Measurements from ENCODE around the gene DCP2.
"Not testable (repeated sequence)": the region's sequence is repeated elsewhere in the genome, so short reads cannot be mapped to it uniquely, and the experiment has no call there.

DNA sequence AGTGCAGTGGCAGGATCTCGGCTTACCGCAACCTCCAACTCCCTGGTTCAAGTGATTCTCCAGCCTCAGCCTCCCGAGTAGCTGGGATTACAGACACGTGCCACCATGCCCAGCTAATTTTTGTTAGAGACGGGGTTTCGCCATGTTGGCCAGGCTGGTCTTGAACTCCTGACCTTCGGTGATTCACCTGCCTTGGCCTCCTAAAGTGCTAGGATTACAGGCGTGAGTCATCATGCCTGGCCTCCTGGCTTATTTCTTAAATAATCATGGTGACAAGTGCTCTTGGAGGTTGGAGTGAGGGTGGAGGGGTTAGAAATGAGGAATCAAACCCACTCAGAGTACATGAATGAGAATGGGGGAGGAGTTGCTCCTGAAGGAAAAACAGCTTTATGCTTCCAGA, 16.7 kb upstream of the DCP2 start:
- TF ChIP-seq, protein P1, sequence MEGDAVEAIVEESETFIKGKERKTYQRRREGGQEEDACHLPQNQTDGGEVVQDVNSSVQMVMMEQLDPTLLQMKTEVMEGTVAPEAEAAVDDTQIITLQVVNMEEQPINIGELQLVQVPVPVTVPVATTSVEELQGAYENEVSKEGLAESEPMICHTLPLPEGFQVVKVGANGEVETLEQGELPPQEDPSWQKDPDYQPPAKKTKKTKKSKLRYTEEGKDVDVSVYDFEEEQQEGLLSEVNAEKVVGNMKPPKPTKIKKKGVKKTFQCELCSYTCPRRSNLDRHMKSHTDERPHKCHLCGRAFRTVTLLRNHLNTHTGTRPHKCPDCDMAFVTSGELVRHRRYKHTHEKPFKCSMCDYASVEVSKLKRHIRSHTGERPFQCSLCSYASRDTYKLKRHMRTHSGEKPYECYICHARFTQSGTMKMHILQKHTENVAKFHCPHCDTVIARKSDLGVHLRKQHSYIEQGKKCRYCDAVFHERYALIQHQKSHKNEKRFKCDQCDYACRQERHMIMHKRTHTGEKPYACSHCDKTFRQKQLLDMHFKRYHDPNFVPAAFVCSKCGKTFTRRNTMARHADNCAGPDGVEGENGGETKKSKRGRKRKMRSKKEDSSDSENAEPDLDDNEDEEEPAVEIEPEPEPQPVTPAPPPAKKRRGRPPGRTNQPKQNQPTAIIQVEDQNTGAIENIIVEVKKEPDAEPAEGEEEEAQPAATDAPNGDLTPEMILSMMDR (IDR thresholded peaks at IDR 0.05; ENCODE audit: borderline replicate concordance, extremely low read depth, low read length, poor library complexity, severe bottlenecking): not testable (repeated sequence)
- TF ChIP-seq EZH2 (IDR thresholded peaks at IDR 0.05; ENCODE audit: borderline replicate concordance, low read depth, low read length, severe bottlenecking): not testable (repeated sequence)

All from DND-41 (cell line).